HUES64 (cell line): Measurements from ENCODE around the gene ATP8B2.
A peak's percentile ranks its signal among the peaks of the same experiment; 100 is the strongest.
"Not testable (repeated sequence)": the region's sequence is repeated elsewhere in the genome, so short reads cannot be mapped to it uniquely, and the experiment has no call there.

ENCODE experiments used
- H3K27ac ChIP-seq: 2 replicates; pipeline ENCODE4 v1.7.0; 2013; ENCODE audit warnings: low read depth, low read length, inconsistent platforms
- H3K27me3 ChIP-seq: 2 replicates; pipeline ENCODE4 v1.6.1; 2013; ENCODE audit warnings: mild to moderate bottlenecking, low read length; ENCODE audit not compliant: insufficient read depth
- H3K36me3 ChIP-seq: 2 replicates; pipeline ENCODE4 v1.6.1; 2013; ENCODE audit warnings: mild to moderate bottlenecking, low read length; ENCODE audit not compliant: insufficient read depth
- H3K4me1 ChIP-seq: 2 replicates; pipeline ENCODE4 v1.6.1; 2013; ENCODE audit warnings: mild to moderate bottlenecking, low read length, moderate library complexity; ENCODE audit not compliant: insufficient read depth
- H3K4me3 ChIP-seq: 2 replicates; pipeline ENCODE4 v1.5.1; 2013; ENCODE audit warnings: mild to moderate bottlenecking, low read length, moderate library complexity
- H3K9ac ChIP-seq: 2 replicates; pipeline ENCODE4 v1.6.1; 2013; ENCODE audit warnings: mild to moderate bottlenecking, low read depth, low read length
- H3K9me3 ChIP-seq: 2 replicates; pipeline ENCODE4 v1.6.1; 2013; ENCODE audit warnings: low read depth, low read length; ENCODE audit not compliant: insufficient read depth
- WGBS: fragments of 150-250, 120-280 bp; methylation state at CpG from one replicate; pipeline ENCODE4 v1.1.7; 2013; ENCODE audit warnings: missing lambda C conversion rate; 5-methylcytosine and 5-hydroxymethylcytosine counted together

Gene ATP8B2

GRCh38 chr1:154307670-154308270 lies 17.6 kb upstream of the ATP8B2 start:
- H3K27me3 ChIP-seq = not testable (repeated sequence)

GRCh38 chr1:154309136-154309535 lies 16.2 kb upstream of the ATP8B2 start:
- not testable (repeated sequence) for H3K4me1 ChIP-seq, H3K27ac ChIP-seq, H3K27me3 ChIP-seq, H3K9me3 ChIP-seq, H3K4me3 ChIP-seq, H3K36me3 ChIP-seq, H3K9ac ChIP-seq
- 91% methylated on average over 7 of the region's 7 CpGs for WGBS

More at GRCh38 chr1:154307670-154308270, 17.6 kb upstream of the ATP8B2 start:
- not testable (repeated sequence) for H3K9ac ChIP-seq, H3K9me3 ChIP-seq, H3K27ac ChIP-seq, H3K4me1 ChIP-seq, H3K4me3 ChIP-seq, H3K36me3 ChIP-seq
- WGBS = 89% methylated on average over 4 of the region's 4 CpGs

- not testable (repeated sequence) for H3K4me1 ChIP-seq, H3K27ac ChIP-seq, H3K9ac ChIP-seq, H3K36me3 ChIP-seq, H3K4me3 ChIP-seq, H3K27me3 ChIP-seq
- 86% methylated on average over 13 of the region's 13 CpGs for WGBS
- peaks cover 12% of the 10 kb centered on the region; the same call in 1 of the 2 replicates for H3K9me3 ChIP-seq
Observed at GRCh38 chr1:154312229-154313065, 12.9 kb upstream of the ATP8B2 start.

DNA sequence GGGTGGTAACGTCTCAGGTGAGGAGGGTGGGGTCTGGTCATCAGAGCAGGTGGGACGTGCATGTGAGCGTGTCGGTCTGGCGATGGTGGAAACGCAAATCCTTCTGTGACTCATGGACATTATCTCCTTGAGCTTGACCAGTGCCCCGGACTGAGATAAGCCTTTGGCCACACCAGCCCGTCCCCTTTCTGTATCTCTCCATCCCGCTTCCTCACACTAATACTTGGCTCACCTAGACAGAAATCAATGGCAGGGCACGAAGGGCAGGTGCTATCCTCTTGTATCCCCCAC lies 12.3 kb upstream of the ATP8B2 start:
- peaks cover 12% of the 10 kb centered on the region; the same call in 1 of the 2 replicates for H3K9me3 ChIP-seq
- no peak overlapping the region for H3K4me3 ChIP-seq
- no peaks in the 10 kb centered on the region for H3K27me3 ChIP-seq
- no peak overlapping the region for H3K9ac ChIP-seq
- WGBS = 89% methylated on average over 10 of the region's 10 CpGs
- H3K4me1 ChIP-seq = no peaks in the 10 kb centered on the region
- no peaks in the 10 kb centered on the region for H3K36me3 ChIP-seq
- no peak overlapping the region for H3K27ac ChIP-seq

DNA sequence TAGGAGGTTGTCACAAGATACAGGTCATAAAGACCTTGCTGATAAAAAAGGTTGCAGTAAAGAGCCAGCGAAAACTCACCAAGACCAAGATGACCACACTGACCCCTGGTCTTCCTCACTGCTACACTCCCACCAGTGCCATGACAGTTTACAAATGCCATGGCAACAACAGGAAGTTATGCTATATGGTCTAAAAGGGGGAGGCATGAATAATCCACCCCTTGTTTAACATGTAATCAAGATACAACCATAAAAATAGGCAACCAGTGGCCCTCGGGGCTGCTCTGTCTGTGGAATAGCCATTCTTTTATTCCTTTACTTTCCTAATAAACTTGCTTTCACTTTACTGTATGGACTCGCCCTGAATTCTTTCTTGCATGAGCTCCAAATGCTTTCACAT lies 11.1 kb upstream of the ATP8B2 start:
- H3K9me3 ChIP-seq = peaks cover 12% of the 10 kb centered on the region; the same call in 1 of the 2 replicates
- H3K36me3 ChIP-seq, H3K9ac ChIP-seq, H3K27me3 ChIP-seq, H3K4me1 ChIP-seq, H3K4me3 ChIP-seq, H3K27ac ChIP-seq: not testable (repeated sequence)
- WGBS = 90% methylated on average over 3 of the region's 3 CpGs

- H3K4me3 ChIP-seq = no peak overlapping the region
- peaks cover 12% of the 10 kb centered on the region; the same call in 1 of the 2 replicates for H3K9me3 ChIP-seq
- no peak overlapping the region for H3K9ac ChIP-seq
- no peaks in the 10 kb centered on the region for H3K27me3 ChIP-seq
- H3K4me1 ChIP-seq = no peaks in the 10 kb centered on the region
- WGBS = no CpG with 5 or more reads among the region's 1 CpG
- no peak overlapping the region for H3K27ac ChIP-seq
- no peaks in the 10 kb centered on the region for H3K36me3 ChIP-seq
Observed at GRCh38 chr1:154316704-154317103, 8.6 kb upstream of the ATP8B2 start.

DNA sequence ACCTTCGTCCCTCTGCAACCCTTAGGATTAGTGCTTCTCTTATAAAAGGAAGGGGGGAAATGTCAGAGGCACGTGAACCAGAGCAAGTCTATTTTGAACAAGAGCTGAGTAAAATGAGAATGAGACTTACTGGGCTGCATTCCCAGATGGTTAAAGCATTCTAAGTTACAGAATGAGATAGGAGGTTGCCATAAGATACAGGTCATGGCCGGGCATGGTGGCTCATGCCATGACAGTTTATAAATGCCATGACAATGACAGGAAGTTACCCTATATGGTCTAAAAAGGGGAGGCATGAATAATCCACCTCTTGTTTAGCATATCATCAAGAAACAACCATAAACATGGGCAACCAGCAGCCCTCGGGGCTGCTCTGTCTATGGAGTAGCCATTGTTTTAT lies 6.9 kb upstream of the ATP8B2 start:
- H3K9ac ChIP-seq = no peak overlapping the region
- H3K36me3 ChIP-seq = no peaks in the 10 kb centered on the region
- WGBS = 87% methylated on average over 4 of the region's 4 CpGs
- no peak overlapping the region for H3K27ac ChIP-seq
- no peaks in the 10 kb centered on the region for H3K4me1 ChIP-seq
- H3K4me3 ChIP-seq = no peak overlapping the region
- H3K27me3 ChIP-seq = no peaks in the 10 kb centered on the region; the same call in 1 of the 2 replicates
- peaks cover 12% of the 10 kb centered on the region; the same call in 1 of the 2 replicates for H3K9me3 ChIP-seq

GRCh38 chr1:154320882-154321608 lies 4.3 kb upstream of the ATP8B2 start, which contains the start of gene AQP10:
Gene AQP10 (plus strand): TSS chr1:154321093. CDS start chr1:154321156, 63 bp downstream.
- WGBS = 85% methylated on average over 9 of the region's 9 CpGs
- Histone ChIP-seq H3K9me3 (peaks cover 12% of the 10 kb centered on the region; the same call in 1 of the 2 replicates), H3K36me3 (no peaks in the 10 kb centered on the region), H3K4me1 (no peaks in the 10 kb centered on the region), H3K27ac (no peak within 1 kb of the TSS), H3K4me3 (no peak within 1 kb of the TSS), H3K9ac (no peak within 1 kb of the TSS), H3K27me3 (no peaks in the 10 kb centered on the region; the same call in 1 of the 2 replicates)

DNA sequence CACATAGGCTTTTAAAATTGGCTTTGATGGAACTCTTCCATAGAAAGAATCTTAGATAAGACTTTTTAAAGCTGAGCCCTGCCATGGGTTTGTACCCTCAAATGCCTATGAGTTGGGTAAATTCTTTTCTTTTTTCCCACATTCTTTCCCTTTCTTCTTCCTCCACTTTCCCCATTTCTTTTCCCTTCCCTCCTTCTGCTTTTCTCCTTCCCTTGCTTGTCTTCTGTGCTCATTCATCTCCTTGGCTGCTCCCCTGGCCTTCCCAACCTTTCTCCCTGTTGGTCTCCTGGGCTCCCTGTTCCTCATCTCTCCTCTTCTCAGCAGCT lies 3.8 kb upstream of the ATP8B2 start:
- not testable (repeated sequence) for H3K9me3 ChIP-seq, H3K4me3 ChIP-seq, H3K36me3 ChIP-seq, H3K4me1 ChIP-seq, H3K9ac ChIP-seq, H3K27ac ChIP-seq, H3K27me3 ChIP-seq

DNA sequence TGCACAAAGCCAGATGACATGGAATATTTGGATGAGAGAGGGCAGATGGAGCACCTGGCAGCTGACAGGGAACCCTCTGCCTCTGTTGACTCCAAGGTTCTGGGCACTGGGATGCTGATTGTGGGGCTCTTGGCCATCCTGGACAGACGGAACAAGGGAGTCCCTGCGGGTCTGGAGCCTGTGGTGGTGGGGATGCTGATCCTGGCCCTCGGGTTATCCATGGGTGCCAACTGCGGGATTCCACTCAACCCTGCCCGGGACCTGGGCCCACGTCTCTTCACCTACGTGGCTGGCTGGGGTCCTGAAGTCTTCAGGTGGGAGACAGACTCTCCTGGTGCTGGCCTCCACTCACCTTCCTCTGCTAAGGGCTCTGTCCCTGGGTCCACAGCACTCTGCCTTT lies 1.8 kb upstream of the ATP8B2 start:
- no peak overlapping the region for H3K4me3 ChIP-seq
- no peak overlapping the region for H3K9ac ChIP-seq
- H3K36me3 ChIP-seq = no peaks in the 10 kb centered on the region
- no peaks in the 10 kb centered on the region; the same call in 1 of the 2 replicates for H3K27me3 ChIP-seq
- 91% methylated on average over 7 of the region's 7 CpGs for WGBS
- H3K9me3 ChIP-seq = no peaks in the 10 kb centered on the region
- peaks cover 17% of the 10 kb centered on the region for H3K4me1 ChIP-seq
- H3K27ac ChIP-seq = no peak overlapping the region

GRCh38 chr1:154324241-154324640 lies 1.1 kb upstream of the ATP8B2 start:
- peaks cover 21% of the 10 kb centered on the region for H3K4me1 ChIP-seq
- H3K4me3 ChIP-seq = peak overlapping the region; percentile 99
- no peak overlapping the region for H3K27ac ChIP-seq
- 86% methylated on average over 2 of the region's 2 CpGs for WGBS
- no peaks in the 10 kb centered on the region for H3K36me3 ChIP-seq
- no peaks in the 10 kb centered on the region for H3K9me3 ChIP-seq
- no peak overlapping the region for H3K9ac ChIP-seq
- no peaks in the 10 kb centered on the region; the same call in 1 of the 2 replicates for H3K27me3 ChIP-seq
